GM18526 (cell line): ENCODE results near the gene SPZ1.

Experiments used
- POLR2A ChIP-seq: IDR thresholded peaks from 3 replicates; pipeline ENCODE4 v1.6.1; 2011; ENCODE audit not compliant: insufficient read length; ENCODE audit errors: extremely low read depth

SPZ1 gene

DNA sequence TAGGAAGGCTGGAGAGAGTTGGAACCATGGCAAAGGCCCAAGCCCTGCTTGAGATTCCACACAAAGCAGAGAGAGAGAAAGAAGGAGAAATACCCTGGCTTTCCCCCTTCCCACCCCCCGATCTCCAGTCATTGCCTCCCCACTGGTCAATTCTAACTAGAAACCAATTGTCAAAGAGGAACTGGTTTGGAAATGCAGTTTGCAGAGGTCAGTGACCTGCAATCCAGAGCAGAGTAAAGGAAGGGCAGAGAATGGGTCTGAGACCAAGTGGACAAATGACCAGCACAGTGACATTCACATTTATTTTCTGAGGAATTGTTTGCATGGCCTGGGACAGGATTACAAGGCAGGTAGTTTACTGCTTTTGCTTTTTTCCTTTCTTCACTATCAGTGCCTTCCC lies 50.6 kb downstream of the SPZ1 start:
- no peak for TF ChIP-seq POLR2A
